ENCODE data around the gene TUSC2.

DNA sequence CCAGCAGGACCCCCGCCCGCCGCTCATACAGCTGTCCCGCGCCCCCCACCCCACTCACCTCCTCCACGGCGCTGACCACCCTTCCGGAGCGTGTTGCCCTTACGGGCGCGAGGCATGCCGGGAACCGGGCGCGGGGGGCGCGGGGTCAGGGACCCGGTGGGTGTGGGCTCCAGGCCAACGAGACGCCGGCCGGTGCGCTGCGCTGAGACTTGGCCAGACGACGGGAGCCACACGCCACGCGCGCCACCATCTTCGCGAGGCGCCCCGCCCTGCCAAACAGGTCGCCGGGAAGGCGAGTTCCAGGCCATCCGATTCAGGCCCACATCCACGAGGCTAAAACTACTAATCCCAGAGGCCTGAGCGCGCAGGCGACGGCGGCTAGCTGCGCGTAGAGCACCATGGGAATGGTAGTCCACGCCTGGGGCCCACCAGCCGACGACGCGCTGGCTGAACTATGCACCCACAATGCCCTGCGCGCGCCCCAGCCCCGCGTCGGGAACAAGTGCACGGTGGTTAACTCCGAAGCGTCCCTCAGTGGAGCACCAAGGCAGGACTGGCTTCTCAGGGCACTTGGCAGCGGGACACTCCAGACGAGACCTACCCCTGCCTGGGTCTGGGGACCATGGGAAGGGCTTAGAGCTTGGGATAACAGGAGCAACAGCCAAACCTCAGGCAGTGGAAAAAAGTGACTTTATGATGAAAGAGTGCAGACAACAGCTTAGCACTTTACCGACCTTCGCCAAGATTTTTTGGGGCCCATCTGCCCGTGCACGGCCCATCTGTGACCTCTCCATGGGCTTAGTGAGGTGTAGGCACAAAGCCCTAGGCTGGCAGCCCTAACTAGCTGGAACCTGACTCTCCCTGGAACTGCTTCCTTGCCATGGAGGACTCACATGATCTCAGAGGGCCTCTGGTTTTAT lies 35.6 kb downstream of the TUSC2 start, which contains the start of gene IFRD2:
- TF ChIP-seq, protein P1, sequence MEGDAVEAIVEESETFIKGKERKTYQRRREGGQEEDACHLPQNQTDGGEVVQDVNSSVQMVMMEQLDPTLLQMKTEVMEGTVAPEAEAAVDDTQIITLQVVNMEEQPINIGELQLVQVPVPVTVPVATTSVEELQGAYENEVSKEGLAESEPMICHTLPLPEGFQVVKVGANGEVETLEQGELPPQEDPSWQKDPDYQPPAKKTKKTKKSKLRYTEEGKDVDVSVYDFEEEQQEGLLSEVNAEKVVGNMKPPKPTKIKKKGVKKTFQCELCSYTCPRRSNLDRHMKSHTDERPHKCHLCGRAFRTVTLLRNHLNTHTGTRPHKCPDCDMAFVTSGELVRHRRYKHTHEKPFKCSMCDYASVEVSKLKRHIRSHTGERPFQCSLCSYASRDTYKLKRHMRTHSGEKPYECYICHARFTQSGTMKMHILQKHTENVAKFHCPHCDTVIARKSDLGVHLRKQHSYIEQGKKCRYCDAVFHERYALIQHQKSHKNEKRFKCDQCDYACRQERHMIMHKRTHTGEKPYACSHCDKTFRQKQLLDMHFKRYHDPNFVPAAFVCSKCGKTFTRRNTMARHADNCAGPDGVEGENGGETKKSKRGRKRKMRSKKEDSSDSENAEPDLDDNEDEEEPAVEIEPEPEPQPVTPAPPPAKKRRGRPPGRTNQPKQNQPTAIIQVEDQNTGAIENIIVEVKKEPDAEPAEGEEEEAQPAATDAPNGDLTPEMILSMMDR (IDR thresholded peaks at IDR 0.05), result no peak
- peak; percentile 68 to 85 (median 78) for TF ChIP-seq POLR2A (IDR thresholded peaks at IDR 0.05)
